NCI-H2029 treated with DMSO at 0.1 percent for 48 hours (cell line): Measurements from ENCODE around the gene MYO1B.
A peak's percentile ranks its signal among the peaks of the same experiment; 100 is the strongest.

Source experiments
- DNase-seq: peaks from one replicate; lab custom pipeline; 2025; lab: John Stamatoyannopoulos, UW

Gene MYO1B

DNA sequence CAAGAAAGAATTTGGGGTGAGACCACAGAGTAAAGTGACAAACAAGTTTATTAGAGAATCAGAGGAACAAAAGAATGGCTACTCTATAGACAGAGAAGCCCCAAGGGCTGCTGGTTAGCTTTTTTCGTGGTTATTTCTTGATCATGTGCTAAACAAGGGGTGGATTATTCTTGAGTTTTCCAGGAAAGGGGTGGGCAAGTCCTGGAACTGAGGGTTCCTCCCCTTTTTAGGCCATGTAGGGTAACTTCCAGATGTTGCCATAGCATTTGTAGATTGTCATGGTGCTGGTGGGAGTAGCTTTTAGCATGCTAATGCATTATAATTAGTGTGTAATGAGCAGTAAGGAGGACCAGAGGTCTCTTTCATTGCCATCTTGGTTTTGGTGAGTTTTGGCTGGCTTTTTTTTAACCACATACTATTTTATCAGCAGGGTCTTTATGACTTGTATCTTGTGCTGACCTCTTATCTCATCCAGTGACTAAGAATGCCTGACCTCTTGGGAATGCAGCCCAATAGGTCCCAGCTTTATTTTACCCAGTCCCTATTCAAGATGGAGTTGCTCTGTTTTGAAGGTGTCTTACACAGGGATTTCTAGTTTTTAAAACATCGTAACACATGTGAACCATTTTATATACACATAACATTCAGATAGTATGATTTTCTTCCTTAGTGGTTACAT lies 77.8 kb downstream of the MYO1B start:
- no peak for DNase-seq

DNA sequence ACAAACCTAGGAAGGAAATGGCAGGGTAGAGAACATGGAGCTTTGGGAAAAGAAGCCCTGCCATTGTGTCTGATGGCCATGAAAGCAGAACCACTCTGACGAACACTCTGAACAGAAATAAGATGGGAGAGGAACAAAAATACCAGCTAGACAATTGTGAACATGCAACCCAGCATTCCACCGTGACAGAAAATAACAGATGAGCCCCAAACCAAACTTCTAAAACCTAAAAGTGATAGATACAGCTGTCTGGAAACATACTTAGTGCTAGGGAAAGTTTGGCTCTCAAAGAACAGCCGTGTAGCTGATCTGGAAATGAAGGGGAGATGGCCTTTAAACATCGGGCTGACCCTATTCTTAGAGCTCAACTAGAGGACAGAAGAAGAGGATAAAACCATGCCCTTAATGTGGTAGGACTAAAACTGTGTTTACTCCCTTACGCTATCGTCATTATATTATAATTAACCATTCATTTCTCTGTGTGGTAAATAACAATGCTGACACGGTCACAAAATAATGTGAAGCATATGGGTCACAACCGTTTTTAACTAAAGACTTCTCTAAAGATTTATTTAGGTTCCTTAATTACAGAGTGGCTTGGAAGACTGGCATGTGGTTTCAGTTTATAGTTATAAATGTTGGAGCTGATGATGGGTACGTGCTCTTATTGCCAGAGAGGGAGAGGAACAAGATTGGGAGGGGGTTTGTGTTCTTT lies 80.6 kb downstream of the MYO1B start:
- no peak for DNase-seq

DNA sequence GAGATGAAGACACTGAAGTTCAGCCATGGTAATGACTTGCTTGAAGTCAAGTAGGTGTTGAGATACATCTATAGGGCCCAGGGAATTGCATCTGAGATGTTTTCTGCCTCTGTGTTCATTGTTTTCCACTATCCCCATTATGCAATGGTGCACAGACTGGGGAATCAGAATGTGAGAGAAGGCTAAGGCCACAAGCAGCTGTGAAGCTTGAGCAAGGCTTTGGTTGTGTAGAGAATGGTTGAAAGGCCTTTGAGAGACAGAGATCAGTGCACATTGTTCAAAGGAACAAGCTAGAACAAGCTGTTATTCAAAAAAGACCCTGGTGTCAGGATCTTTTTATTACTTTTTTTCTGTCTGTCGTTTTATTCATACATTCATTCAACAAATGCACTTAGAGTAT lies 82.3 kb downstream of the MYO1B start:
- no peak for DNase-seq

DNA sequence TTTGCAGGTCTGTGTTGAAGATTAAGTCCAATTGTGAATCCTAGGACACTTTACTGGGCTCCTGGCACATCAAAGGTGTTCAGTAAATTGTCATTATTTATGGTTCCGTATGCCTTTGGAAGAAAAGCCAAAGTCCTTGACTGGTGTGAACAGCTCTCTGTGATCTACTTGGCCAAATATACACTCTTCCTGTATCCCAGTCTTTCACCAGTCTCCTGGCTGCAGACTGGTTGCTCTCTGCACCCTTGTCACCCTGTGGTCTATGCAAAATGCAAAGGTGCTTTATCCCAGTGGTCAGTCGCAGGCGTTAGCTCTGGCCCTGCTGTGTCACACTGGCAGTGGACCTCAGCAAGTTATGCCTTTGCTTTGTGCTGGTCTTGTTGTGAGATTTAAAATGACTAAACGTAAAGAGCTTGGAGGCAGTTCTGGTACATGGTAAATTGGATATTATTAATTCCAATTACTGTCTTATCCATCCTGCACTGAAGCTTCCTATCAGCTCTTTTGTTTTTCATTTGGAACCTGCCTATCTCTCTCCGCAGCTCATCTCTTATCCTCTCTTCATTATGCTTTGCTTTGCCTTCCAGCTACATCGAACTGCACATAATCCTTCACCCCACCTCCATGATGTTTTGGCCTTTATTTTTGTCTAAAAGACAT lies 83.1 kb downstream of the MYO1B start:
- no peak for DNase-seq

DNA sequence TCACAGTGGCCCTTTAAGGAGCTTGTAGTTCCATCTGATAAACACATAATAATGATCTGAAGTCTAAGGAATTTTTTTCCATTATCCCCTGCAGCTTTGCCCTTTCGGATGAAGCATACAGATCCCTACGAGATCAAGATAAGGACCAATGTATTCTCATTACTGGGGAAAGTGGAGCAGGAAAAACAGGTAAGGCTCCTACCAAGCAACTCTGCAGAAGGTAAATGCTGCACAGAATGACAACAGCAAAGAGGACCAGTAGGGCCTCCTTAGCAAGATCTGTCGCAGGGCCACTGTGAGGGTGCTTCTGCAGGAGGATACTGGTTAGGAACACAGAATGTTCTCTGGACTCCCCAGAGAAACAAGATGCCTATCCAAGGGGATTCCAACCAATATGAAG lies 84.6 kb downstream of the MYO1B start:
- no peak for DNase-seq

DNA sequence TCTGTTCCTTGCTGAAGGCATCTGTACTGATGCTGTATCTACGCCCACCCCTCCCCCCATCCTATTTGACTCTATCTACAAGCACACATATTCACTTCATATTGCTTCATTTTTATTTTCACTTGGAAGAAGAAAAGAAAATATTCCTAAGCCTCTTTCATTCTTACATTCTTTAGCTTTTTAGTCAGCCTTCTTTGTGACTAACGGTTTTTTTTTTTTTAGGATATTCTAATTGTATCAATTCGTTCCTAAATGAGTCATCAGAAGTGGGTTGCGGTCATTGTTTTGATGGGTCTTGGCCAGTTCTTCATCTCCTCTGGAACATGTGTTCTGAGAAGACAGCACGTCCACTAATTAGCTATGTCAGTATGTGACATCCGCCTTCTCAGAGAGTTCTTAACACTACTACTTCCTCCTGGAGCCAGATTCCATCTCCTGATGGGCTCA lies 88.7 kb downstream of the MYO1B start:
- DNase-seq, result no peak

DNA sequence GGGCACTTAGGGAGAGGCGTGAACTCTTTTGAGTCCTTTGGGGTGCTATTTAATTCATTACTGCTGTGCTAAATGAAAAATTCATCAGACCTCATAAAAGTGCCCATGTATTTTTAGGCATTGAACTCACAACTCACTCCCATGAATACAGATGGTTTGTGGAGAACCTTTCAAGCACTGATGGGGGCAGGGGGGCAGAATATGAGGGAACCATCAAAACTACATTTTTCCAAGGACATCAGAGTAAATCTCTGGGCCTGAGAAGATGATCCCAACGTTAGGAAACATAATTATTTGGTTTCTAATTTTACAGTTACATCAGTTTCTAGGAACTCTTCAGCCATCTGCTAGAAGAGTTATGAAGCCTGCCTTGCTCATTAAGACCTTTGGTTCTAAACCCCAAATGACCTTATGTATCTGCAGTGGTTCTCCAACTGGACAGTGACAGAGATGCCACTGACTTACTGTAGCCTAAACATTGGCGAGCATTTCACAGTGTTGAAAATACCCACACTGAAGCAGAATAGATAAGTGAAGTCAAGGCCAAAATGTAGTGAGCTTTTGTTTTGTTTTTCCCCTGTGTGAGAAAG lies 90.8 kb downstream of the MYO1B start:
- DNase-seq, result no peak

DNA sequence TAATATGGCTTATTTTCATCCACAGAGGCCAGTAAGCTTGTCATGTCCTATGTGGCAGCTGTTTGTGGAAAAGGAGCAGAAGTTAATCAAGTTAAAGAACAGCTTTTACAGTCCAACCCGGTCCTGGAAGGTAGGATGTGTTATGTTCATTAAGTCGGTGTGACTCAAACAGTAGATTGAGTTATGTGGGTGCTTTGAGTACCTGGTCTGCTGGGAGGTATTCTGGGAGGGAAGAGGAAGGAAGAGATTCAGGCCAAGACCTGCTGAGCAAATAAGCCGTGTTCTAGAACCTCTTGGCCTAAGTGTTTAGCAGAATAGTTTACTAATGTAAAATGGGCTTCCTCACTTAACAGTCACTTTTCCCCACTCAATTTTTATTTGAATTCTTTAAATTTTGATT lies 96.2 kb downstream of the MYO1B start:
- no peak for DNase-seq

DNA sequence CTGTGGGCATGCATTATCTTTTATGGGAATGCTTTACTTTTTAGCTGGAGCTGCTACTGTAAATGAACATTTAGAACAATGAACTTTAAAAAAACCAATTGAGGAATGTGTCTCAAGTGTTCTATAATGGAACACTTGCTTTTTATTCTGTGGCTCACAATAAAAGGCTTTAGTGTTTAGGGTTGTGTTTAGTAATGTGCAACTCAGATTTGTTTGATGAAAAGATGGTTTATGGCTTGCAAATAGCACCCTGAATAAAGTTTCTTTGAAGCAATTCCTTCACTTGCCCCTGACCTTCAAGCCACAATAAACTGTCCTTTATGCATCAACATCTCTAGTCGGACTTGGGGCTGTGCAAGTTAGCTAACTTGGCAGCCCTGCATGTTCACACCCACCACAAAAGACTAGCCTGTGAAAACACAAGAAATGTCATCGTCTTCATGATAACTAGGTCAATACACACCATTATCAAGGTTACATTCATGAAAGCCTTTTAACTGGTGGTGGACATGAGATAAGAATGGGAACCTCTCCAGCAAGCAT lies 98.7 kb downstream of the MYO1B start:
- DNase-seq, result no peak

DNA sequence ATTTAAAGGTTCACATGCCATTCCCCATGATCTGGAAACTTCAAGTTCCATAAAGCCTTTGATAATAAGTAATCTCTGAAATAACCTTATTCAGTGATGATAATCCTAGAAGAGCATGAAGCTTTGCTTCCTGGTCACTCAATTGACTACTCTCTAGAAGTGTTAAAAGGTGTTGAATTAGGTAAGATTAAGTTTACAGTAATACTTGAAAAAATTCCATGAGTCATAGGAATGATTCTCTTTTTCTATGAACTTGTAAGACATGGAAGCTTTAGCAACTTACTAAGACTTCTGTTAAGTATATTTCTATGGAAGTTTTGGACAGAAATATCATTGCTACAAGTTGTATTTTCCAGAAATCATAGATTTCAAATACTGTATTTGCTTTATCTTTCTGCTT lies 100.6 kb downstream of the MYO1B start:
- DNase-seq, result no peak

DNA sequence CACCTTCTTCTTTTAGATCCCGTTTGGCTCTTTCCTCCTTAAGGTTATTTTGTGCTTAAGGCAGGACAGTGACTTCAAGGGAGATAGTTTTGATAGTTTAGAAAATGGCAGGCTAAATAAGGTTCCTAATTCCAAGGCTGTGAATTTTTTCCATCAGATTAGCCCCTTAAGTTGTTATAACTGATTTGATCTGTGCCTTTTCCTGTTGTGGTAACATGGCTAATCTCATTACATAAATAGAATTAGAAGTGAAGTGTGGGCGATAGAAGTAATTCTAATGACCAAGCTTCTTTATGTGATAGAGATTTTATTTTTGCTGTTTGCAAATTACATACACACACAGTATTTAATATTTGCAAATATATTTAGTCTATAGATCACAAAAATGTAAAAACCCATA lies 102.0 kb downstream of the MYO1B start:
- no peak for DNase-seq

DNA sequence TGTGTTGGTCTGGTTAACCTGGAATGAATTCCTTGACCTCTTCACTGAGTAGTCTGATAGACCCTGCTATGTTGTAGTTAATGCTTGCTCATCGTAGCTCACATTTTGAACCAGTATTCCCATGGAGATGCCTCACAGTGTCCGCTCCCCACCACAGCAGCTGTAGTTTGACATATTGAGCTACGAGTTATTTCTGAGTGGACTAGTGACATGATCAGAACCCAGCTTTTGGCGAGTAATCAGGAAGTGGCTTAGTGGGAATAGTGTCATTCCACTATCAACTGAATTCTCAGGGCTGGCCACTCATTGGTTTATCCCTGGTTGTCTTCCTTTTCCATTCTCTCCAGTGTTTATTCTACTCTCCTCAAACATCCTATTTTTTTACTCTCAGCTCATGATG lies 102.7 kb downstream of the MYO1B start:
- no peak for DNase-seq

DNA sequence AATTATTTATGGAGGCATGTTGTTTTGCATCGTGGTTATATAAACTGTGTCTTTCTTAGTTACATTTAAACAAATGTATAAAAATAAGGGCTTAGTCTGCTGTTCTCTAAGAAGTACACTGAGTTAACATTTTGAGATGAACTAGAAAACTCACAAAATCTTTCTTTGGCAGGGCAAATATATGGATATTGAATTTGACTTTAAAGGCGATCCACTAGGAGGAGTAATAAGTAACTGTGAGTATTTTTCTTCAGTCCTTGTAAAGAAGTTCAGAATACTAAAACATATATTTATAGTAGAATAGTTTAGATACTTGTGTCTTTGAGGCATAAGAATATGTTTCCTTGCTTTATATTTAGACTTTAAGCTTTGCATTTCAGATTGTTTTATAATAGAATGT lies 104.8 kb downstream of the MYO1B start:
- DNase-seq, result no peak

DNA sequence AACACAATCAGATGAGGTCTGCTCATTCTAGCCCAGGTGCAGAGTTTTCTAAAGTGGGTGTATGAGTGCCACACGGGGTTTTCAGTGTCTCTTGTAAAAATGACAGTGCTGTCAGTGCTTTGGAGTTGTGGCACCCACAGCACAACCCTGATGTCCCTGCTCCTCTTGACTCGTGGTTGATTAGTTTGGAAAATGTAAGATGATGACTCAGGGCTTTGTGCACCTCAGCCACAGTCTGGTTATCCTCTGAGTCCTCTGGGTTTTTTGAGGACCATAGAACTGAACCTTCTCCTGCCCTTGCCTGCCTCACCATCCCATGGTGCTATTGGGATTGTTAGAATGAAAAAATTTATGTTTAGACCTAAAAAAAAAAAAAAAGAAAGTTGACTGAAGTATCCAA lies 105.6 kb downstream of the MYO1B start:
- no peak for DNase-seq

DNA sequence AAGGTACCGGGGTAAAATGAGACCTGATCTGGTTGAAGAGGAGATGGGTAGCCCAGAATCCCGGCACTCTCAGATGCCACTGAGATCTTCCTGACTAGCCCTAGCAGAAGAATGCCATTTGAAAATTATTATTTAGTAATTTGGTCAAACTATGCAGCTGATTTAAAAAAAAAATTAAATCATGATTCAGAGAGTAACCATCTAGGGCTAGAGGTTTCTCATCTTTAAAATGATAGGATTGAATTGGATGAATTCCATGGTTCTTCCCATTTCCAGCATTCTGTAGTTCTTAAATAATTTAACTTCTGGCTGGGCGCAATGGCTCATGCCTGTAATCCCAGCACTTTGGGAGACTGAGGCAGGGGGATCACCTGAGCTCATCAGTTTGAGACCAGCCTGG lies 106.1 kb downstream of the MYO1B start:
- no peak for DNase-seq

DNA sequence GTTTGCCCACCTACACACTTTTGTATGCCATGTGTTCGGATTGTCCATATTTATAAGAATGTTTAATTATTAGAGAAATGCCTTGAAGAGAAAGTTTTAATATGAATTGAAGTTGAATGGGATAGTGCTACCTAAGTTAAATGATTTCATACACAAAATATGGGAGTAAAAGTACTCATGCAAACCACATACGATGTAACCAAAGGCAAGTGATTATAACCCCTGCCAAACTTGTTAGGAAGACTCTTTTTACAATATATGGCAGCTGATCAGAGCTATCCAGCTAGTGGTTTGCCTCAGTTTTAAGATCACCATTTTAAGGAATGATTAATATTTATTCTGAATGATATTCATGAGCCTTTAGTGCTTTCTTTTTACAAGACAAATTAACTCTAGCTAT lies 106.7 kb downstream of the MYO1B start:
- DNase-seq, result no peak

DNA sequence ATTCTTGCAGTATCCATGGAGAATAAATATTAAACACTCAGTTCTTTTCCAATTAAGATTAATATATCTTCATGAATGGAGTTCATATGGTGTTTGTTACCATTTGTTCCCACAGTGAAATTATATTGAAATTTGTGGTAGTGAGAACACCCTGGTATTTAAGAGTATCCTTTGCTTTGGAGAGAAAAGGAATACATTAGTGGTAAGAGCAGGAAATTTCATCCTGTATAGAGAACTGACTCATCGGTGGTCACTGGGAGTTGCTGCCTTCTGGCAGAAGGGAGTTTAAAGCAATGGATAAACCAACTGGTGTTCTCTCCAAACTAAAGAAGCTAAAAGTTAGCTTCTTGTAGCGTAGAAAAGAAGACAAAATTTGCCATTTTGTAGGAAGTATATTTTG lies 107.3 kb downstream of the MYO1B start:
- no peak for DNase-seq

DNA sequence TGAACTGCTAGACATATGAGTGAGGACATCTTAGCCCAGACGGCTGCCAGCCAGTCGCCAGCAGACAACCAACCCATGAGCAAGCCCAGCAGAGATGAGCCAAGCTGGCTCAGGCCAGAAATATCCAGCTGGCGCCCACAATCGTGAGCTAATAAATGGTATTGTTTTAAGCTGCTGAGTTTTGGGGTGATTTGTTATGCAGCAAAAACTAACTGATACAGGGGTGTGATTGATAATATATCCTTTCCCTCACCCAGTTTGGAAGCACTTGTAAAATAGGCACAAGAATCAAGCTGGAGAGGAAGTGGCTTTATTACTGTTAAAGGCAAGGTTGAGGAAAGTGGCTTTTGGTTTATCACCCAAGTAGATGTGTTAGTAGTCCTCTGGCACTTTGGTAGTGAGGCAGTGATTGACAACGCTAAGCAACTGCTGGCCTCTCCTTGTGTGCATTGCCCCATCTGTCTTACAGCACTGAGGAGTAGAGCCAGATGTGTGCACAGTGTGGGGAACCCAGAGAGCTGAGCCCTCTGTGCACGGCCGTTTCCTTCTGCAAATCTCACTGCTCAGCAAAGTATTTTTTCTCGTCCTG lies 110.1 kb downstream of the MYO1B start:
- no peak for DNase-seq

DNA sequence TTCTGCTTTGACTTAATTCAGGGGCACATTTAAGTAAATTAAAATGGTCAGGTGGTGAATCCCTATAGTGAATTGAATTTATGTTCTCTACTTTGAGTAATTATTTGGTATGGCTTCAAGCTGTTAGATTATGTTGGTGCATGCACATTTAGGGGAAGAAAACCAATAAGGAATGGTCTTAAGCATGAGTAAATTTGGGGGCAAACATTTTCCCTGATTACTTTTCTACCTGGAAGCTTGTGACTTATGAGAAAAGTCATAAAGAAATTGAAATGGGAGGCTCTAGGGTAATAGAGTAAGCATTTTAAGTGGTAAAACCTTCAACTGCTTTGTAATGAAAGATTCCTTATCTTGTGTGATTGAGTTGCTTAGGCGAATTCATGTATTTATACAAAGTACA lies 112.5 kb downstream of the MYO1B start:
- DNase-seq, result no peak

DNA sequence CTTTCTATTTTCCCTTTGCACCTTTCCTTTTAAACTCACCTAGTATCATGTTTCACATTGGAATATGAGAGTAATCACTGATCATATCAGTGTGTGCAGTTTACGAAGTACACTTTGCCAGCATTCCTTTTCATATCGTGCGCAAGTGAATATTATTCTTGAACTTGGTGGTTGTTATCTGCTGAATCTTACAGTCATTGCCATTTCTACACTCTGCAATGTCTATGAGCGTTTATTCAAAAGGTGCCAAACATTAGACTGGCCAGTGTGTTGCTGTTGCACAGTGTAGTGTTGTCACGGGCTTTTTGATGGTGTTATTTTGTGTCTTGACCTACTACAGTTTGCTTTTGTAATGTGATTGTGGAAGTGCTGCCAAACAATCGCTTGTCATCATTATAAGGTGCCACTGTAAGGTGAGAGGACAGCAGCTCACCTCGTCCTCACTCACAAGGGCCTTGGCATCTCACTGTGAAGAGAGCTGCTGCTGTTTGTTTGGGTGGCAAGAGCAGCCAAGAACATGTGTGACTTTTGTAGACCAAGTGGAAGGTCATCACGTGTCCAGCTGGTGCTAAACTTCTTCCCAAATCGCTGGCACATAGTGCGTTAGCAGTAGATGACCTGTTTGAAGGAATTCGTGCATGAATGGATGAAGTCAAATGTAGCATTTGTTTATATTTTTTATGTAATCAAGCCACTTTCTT lies 113.3 kb downstream of the MYO1B start:
- peak; percentile 58 for DNase-seq

DNA sequence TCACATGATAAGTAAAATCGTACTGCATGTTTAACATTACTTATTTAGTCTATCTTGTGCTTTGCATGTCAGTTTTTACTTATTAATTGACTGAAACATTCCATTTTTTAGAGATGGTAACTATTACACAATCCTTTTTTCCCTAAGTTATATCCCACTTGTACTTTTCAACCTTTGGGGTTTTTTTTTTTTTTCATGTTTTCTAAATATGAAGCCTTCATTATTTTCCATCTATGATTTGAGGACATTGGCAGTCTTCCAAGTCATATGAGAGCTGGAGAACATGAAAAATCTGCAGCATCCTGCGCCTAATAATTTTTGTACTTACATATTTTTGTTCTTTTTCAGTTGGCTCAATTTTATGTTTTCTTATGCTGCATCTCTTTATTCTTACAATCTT lies 113.9 kb downstream of the MYO1B start:
- no peak for DNase-seq

DNA sequence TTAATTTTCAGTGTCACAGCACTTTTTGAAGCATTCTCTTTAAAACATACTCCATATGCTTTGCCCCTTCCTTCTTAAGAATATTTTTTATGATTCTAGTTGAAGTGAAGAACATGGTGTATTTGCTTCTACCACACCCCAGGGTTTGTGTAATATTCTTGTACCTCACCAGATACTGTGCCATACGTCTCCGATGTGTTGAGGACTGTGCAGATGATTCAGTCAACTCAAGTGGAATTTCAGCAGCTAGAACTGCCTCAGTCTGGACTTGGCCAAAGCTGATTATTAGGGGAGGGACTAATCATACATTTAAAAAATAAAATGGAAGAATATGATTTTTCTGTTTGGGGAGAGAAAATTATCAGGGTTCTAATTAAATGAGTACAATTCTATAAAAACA lies 115.7 kb downstream of the MYO1B start:
- no peak for DNase-seq
